HEK293 (cell line): ENCODE results near the gene UQCC2.

Experiments
- ATF2 ChIP-seq: fragments of 450-650 bp; formaldehyde crosslinking; IDR thresholded peaks from 2 replicates; pipeline ENCODE4 v1.5.1; 2016; ENCODE audit warnings: missing biosample characterization, missing genetic modification characterization, low read depth
- CTCF ChIP-seq: fragments of 450-650 bp; formaldehyde crosslinking; IDR thresholded peaks from 2 replicates; pipeline ENCODE4 v1.5.1; 2016; ENCODE audit warnings: missing biosample characterization, missing genetic modification characterization
- REST ChIP-seq: fragments of 450-650 bp; formaldehyde crosslinking; IDR thresholded peaks from 2 replicates; pipeline ENCODE4 v1.5.1; 2016; ENCODE audit warnings: missing biosample characterization, missing genetic modification characterization
- ZBTB6 ChIP-seq: fragments of 450-650 bp; formaldehyde crosslinking; IDR thresholded peaks from 2 replicates; pipeline ENCODE4 v1.5.1; 2017; ENCODE audit warnings: missing biosample characterization, missing genetic modification characterization
- ZNF423 ChIP-seq: fragments of 450-650 bp; formaldehyde crosslinking; IDR thresholded peaks from 2 replicates; pipeline ENCODE4 v1.5.1; 2016; ENCODE audit warnings: missing biosample characterization, missing genetic modification characterization
- ZNF558 ChIP-seq: fragments of 450-650 bp; formaldehyde crosslinking; IDR thresholded peaks from 2 replicates; pipeline ENCODE4 v1.5.1; 2016; ENCODE audit warnings: missing biosample characterization, missing genetic modification characterization

GRCh38 chr6:33732817-33733708 lies 21.6 kb upstream of the UQCC2 start:
- TF ChIP-seq CTCF = no peak
- no peak for TF ChIP-seq ZBTB6 (tag by site-specific recombination)
- TF ChIP-seq ZNF558 (tag by site-specific recombination) = no peak
- no peak for TF ChIP-seq ATF2 (tag by site-specific recombination)
- no peak for TF ChIP-seq REST (tag by site-specific recombination)
- no peak for TF ChIP-seq ZNF423
